Keratinocyte (primary cell): ENCODE results near the gene TRPM2. TPM values are rescaled to one million over a fixed set of nuclear protein-coding genes. Genes with fewer than 3 reads are reported as not detected.

Source experiments
- DNase-seq: peaks from one replicate; pipeline ENCODE4 v3.0.0-alpha.2; 2011; ENCODE audit warnings: low read depth, missing footprints, low spot score
- FAIRE-seq: peaks from 2 replicates; lab custom pipeline; 2011; peaks lifted over from hg19 to GRCh38; lab: Jason Lieb, UNC
- H2AFZ ChIP-seq: 2 replicates; pipeline ENCODE4 v1.6.0; 2012; ENCODE audit warnings: low read length, control low read depth, inconsistent platforms; ENCODE audit not compliant: control insufficient read depth
- H3K27ac ChIP-seq: 2 replicates; pipeline ENCODE4 v1.5.1; 2011; ENCODE audit warnings: low read length; ENCODE audit not compliant: control insufficient read depth, insufficient read depth
- H3K27me3 ChIP-seq: 3 replicates; pipeline ENCODE4 v1.6.0; 2011; ENCODE audit warnings: low read length; ENCODE audit not compliant: control insufficient read depth, insufficient read depth; ENCODE audit errors: extremely low read depth
- H3K36me3 ChIP-seq, 2 experiments: 2 replicates in 1 of 2; 3 replicates in 1 of 2; pipeline ENCODE4 v1.5.1; 2011; ENCODE audit warnings: low read length in 2 of 2, mild to moderate bottlenecking in 1 of 2; ENCODE audit not compliant: control insufficient read depth in 2 of 2, insufficient read depth in 2 of 2; ENCODE audit errors: extremely low read depth in 1 of 2
- H3K4me1 ChIP-seq: 3 replicates; pipeline ENCODE4 v1.5.1; 2011; ENCODE audit warnings: low read length; ENCODE audit not compliant: control insufficient read depth, insufficient read depth; ENCODE audit errors: extremely low read depth
- H3K4me2 ChIP-seq: 3 replicates; pipeline ENCODE4 v1.6.0; 2011; ENCODE audit warnings: low read depth, low read length; ENCODE audit not compliant: control insufficient read depth, insufficient read depth; ENCODE audit errors: extremely low read depth
- H3K4me3 ChIP-seq, 3 experiments: fragments of 200-600 bp in 1 of 3; sonication (generic) in 1 of 3; 2 replicates in 2 of 3; 3 replicates in 1 of 3; pipeline ENCODE4 v1.5.1; 2011 to 2016; ENCODE audit warnings: low read length in 3 of 3, mild to moderate bottlenecking in 3 of 3, control low read depth in 2 of 3, inconsistent platforms in 1 of 3, low read depth in 1 of 3, mixed read lengths in 1 of 3, mixed run types in 1 of 3, moderate library complexity in 1 of 3; ENCODE audit not compliant: control insufficient read depth in 2 of 3, insufficient read depth in 2 of 3; ENCODE audit errors: extremely low read depth in 1 of 3
- H3K79me2 ChIP-seq: 2 replicates; pipeline ENCODE4 v1.6.0; 2012; ENCODE audit warnings: low read length; ENCODE audit not compliant: control insufficient read depth, insufficient read depth
- H3K9ac ChIP-seq: 3 replicates; pipeline ENCODE4 v1.6.0; 2011; ENCODE audit warnings: low read length; ENCODE audit not compliant: control insufficient read depth, insufficient read depth; ENCODE audit errors: extremely low read depth
- H3K9me1 ChIP-seq: 3 replicates; pipeline ENCODE4 v1.6.0; 2011; ENCODE audit warnings: low read length; ENCODE audit not compliant: control insufficient read depth, insufficient read depth; ENCODE audit errors: extremely low read depth
- H3K9me3 ChIP-seq: 2 replicates; pipeline ENCODE4 v1.5.1; 2012; ENCODE audit warnings: low read depth, low read length; ENCODE audit not compliant: control insufficient read depth
- H4K20me1 ChIP-seq: 3 replicates; pipeline ENCODE4 v1.6.0; 2011; ENCODE audit warnings: low read length; ENCODE audit not compliant: control insufficient read depth, insufficient read depth; ENCODE audit errors: extremely low read depth
- EZH2 ChIP-seq: IDR thresholded peaks from one replicate; pipeline ENCODE4 v1.6.1; 2012; ENCODE audit warnings: inconsistent platforms, mild to moderate bottlenecking, low read length, moderate library complexity
- dilution Hi-C: fragments of 300-500 bp; cut with MboI; formaldehyde crosslinking; loops from one replicate; pipeline ENCODE4 v1.7.0; 2020; ENCODE audit warnings: low sequenced_read_pairs; ENCODE audit not compliant: extremely low pct_ligation_motif_present
- polyA plus RNA-seq, 5 experiments: library from polyadenylated mRNA; depleted of rRNA in 3 of 5; stranded (reverse) in 3 of 5; stranded (forward) in 1 of 5; unstranded in 1 of 5; fragments of >200 nt; gene quantifications; 1 replicate in 1 of 5; 2 replicates in 3 of 5; 3 replicates in 1 of 5; pipeline versions ENCODE4 v1.2.1 to v1.2.3, GENCODE V29; 2011 to 2012; ENCODE audit warnings: missing spikeins in 2 of 5, low read depth in 1 of 5, low replicate concordance in 1 of 5
- TF ChIP-seq, protein P1 (sequence below), 3 experiments: IDR thresholded peaks in 1 of 3; conservative IDR thresholded peaks in 1 of 3; optimal IDR thresholded peaks in 1 of 3; 2 replicates in 2 of 3; 3 replicates in 1 of 3; pipeline versions ENCODE3 to v1.5.1; 2011; ENCODE audit warnings: low read length in 3 of 3, mild to moderate bottlenecking in 3 of 3, moderate library complexity in 2 of 3, control low read depth in 1 of 3, inconsistent platforms in 1 of 3; ENCODE audit not compliant: insufficient read depth in 2 of 3; ENCODE audit errors: extremely low read depth in 1 of 3

Gene TRPM2
- polyA plus RNA-seq, 1 donor (not counting 4 experiments of a cell fraction or from before 2014, with no cell fraction given) = 0.31 TPM

DNA sequence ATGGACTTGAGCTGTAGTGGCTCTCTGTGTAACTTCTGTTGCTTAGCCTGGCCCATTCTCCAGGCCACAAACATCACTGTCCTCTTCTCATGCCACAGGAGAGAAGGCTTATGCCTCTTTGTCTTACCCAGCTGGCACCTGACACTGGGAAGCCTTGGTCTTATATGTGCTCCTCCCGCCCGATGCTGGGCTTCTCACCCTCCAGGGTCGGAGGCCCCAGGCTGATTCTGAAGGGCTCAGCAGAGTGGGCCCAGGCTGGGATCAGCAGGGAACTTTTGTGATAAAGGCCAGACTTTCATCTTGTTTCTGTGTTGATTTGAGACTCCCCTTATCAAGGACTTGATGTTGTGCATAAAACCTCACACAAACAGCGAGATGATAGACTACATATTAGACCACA, 29.8 kb downstream of the TRPM2 start:
- H2AFZ ChIP-seq = no peak overlapping the region

DNA sequence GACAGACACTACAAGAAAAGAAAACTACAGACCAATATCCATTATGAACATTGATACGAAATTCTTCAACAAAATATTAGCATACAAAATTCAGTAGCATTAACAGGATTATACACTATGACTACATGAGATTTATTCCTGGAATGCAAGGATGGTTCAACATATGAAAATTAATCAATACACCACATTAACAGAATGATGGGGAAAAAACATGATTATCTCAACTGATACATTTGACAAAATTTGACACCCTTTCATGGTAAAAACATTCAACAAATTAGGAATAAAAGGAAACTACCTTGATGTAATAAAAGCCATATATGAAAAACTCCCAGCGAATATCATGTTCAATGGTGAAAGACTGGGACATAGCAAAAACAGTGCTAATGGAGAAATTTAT, 31.5 kb downstream of the TRPM2 start:
- Histone ChIP-seq H2AFZ (no peak overlapping the region), H3K9ac (no peak overlapping the region), H3K27me3 (no peaks in the 10 kb centered on the region), H3K4me1 (no peaks in the 10 kb centered on the region), H3K9me3 (no peaks in the 10 kb centered on the region), H3K4me3 (no peak overlapping the region), H3K4me2 (no peak overlapping the region), H3K27ac (no peak overlapping the region), H3K79me2 (no peaks in the 10 kb centered on the region), H4K20me1 (no peaks in the 10 kb centered on the region), H3K36me3 (no peaks in the 10 kb centered on the region), H3K9me1 (no peaks in the 10 kb centered on the region)
- dilution Hi-C loops = no loop called here
- no peak for TF ChIP-seq EZH2
- TF ChIP-seq, protein P1, sequence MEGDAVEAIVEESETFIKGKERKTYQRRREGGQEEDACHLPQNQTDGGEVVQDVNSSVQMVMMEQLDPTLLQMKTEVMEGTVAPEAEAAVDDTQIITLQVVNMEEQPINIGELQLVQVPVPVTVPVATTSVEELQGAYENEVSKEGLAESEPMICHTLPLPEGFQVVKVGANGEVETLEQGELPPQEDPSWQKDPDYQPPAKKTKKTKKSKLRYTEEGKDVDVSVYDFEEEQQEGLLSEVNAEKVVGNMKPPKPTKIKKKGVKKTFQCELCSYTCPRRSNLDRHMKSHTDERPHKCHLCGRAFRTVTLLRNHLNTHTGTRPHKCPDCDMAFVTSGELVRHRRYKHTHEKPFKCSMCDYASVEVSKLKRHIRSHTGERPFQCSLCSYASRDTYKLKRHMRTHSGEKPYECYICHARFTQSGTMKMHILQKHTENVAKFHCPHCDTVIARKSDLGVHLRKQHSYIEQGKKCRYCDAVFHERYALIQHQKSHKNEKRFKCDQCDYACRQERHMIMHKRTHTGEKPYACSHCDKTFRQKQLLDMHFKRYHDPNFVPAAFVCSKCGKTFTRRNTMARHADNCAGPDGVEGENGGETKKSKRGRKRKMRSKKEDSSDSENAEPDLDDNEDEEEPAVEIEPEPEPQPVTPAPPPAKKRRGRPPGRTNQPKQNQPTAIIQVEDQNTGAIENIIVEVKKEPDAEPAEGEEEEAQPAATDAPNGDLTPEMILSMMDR (optimal IDR thresholded peaks at IDR 0.05 in 1 of 3, IDR thresholded peaks at IDR 0.05 in 1 of 3, conservative IDR thresholded peaks at IDR 0.05 in 1 of 3; ENCODE audit: extremely low read depth in 1 of 3, insufficient read depth in 2 of 3, low read length in 3 of 3) = no peak
- FAIRE-seq (no peak), DNase-seq (no peak)

More for the DNA sequence above, 29.8 kb downstream of the TRPM2 start:
- Histone ChIP-seq H3K27ac (no peak overlapping the region), H3K4me1 (no peaks in the 10 kb centered on the region), H3K9me1 (no peaks in the 10 kb centered on the region), H3K4me3 (no peak overlapping the region), H3K79me2 (no peaks in the 10 kb centered on the region), H3K27me3 (peaks cover 5% of the 10 kb centered on the region), H4K20me1 (no peaks in the 10 kb centered on the region), H3K9ac (no peak overlapping the region), H3K4me2 (no peak overlapping the region), H3K9me3 (no peaks in the 10 kb centered on the region), H3K36me3 (no peaks in the 10 kb centered on the region)
- dilution Hi-C loops = no loop called here
- TF ChIP-seq, protein P1 (optimal IDR thresholded peaks at IDR 0.05 in 1 of 3, IDR thresholded peaks at IDR 0.05 in 1 of 3, conservative IDR thresholded peaks at IDR 0.05 in 1 of 3; ENCODE audit: extremely low read depth in 1 of 3, insufficient read depth in 2 of 3, low read length in 3 of 3) = no peak
- no peak for TF ChIP-seq EZH2
- no peak for DNase-seq
- FAIRE-seq = no peak
